Jurkat, Clone E6-1 (cell line): ENCODE results near the gene D2HGDH.
A peak's percentile ranks its signal among the peaks of the same experiment; 100 is the strongest.
"Not testable (repeated sequence)": the region's sequence is repeated elsewhere in the genome, so short reads cannot be mapped to it uniquely, and the experiment has no call there.

ENCODE experiments used
- DNase-seq: peaks from one replicate; pipeline ENCODE4 v3.0.0-alpha.2; 2011; ENCODE audit warnings: low read depth, low spot score
- H3K4me3 ChIP-seq: 2 replicates; pipeline ENCODE4 v1.5.1; 2011; ENCODE audit warnings: mild to moderate bottlenecking, low read length, control low read depth, moderate library complexity

The D2HGDH gene

DNA sequence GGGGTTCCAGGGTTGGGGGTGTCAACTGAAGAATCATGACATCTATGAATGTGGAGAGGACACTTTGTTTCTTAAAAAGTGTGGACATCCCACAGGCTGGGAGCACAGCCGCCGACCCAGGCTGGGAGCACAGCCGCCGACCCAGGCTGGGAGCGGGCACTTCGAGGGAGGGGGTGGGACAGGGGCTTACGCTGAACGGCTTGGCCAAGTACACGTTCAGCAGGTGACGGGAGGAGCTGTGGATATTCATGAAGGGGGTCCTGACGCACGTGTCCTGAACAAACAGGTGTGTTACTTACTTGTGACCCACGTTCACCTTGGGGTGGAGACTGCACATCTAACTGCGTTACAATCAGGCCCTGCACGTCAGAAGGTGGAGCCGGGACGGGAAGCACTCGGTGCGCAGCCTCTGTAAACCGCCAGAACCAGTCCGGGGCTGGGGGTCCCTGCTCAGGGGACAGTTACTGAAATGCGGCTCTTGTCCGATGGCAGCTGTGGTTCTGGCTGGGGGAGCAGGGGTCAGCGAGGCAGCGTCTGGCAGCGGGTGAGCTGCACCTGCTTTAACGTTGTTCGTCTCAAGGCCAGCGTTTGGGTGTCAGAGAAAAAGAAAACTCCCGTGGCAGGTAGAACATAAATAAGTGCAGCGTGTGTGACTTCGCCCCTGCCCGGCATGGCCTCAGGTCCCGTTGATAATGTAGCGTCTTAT lies 65.9 kb downstream of the D2HGDH start:
- H3K4me3 ChIP-seq, DNase-seq: not testable (repeated sequence)

GRCh38 chr2:241801611-241802420 lies 67.4 kb downstream of the D2HGDH start:
- no peak for DNase-seq
- no peak overlapping the region for H3K4me3 ChIP-seq

DNA sequence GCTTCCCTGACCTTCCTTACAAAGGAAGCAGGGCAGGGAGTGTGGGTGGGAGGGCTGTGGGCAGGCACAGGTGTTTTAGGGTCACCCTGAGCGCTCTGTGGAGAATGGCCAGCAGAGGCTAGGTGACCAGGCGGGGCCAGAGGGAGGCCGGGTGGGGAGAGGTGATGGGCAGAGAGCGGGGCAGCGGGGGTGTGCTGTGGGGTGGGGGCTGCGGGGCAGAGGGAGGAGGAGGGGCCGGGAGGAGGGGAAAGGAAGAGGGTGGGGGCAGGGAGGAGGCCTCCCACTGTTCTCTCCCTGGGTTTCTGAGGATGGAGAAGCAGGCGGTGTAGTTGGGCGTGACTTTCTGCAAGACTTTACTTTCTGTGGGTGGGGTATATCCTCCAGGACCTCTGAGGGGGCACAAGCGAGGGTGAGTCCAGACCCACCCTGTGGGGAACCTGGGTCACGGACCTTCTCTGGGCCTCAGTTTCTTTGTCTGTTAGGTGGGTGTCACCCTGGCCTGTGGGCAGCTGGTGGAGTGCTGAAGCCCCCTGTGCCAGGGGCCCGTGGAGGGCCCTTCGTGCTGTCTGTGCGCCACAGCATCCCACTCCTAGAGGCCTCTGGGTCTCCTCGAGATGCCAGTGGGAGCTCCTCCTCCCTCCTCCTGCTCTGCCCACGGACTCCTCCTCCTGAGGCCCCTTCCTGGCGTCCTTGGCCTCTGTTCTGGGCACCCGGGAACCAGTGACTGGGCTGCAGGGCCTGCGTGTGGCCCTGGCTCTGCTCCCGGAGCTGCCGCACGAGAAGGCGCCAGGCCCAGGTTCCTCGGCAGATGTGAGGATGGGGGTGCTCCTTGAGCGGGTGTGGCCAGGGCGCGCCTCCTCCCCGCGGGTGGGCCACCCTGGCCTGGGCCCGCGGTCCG lies 68.2 kb downstream of the D2HGDH start:
- DNase-seq = no peak
- H3K4me3 ChIP-seq = no peak overlapping the region

DNA sequence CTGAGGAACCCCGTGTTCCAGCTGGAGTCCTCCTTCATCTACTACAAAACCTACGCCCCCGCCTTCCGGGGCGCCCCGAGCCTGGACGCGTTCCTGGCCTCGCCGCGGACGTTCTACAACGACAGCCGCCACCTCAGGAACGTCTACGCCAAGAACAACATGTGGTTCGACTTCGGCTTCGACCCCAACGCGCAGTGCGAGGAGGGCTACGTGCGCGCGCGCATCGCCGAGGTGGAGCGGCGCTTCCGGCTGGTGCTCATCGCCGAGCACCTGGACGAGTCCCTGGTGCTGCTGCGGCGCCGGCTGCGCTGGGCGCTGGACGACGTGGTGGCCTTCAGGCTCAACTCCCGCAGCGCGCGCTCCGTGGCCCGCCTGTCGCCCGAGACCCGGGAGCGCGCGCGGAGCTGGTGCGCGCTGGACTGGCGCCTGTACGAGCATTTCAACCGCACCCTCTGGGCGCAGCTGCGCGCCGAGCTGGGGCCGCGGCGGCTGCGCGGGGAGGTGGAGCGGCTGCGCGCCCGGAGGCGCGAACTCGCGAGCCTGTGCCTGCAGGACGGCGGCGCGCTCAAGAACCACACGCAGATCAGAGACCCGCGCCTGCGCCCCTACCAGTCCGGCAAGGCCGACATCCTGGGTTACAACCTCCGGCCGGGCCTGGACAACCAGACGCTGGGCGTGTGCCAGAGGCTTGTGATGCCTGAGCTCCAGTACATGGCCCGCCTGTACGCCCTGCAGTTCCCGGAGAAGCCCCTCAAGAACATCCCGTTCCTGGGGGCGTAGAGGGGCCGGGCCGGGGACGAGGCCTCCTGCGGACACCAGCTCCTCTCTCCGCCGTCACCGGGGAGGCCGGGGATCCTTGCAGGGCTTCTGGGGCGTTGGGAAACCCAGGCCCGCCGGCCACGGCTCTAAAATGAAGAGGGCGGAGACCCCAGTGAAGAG lies 69.2 kb downstream of the D2HGDH start:
- DNase-seq = peak; percentile 47
- peak overlapping the region; percentile 41 for H3K4me3 ChIP-seq

- H3K4me3 ChIP-seq = peak overlapping the region; percentile 41
- no peak for DNase-seq
Measured at GRCh38 chr2:241804326-241805229, 70.1 kb downstream of the D2HGDH start.

DNA sequence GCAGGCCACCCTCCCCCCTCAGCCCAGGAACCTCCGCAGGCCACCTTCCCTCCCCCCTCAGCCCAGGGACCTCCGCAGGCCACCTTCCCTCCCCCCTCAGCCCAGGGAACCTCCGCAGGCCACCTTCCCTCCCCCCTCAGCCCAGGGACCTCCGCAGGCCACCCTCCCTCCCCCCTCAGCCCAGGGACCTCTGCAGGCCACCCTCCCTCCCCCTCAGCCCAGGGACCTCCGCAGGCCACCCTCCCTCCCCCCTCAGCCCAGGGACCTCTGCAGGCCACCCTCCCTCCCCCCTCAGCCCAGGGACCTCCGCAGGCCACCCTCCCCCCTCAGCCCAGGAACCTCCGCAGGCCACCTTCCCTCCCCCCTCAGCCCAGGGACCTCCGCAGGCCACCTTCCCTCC lies 71.8 kb downstream of the D2HGDH start:
- not testable (repeated sequence) for H3K4me3 ChIP-seq, DNase-seq

GRCh38 chr2:241808051-241808720 lies 73.8 kb downstream of the D2HGDH start:
- DNase-seq = no peak
- no peak overlapping the region for H3K4me3 ChIP-seq

GRCh38 chr2:241808721-241809382 lies 74.4 kb downstream of the D2HGDH start, which contains the start of gene NEU4:
TSS of gene NEU4 (plus strand) at chr2:241809193. CDS start at chr2:241814485, 5,292 bp downstream.
- DNase-seq = no peak
- no peak within 1 kb of the TSS for H3K4me3 ChIP-seq

GRCh38 chr2:241809383-241810306 lies 75.2 kb downstream of the D2HGDH start:
- H3K4me3 ChIP-seq = no peak overlapping the region
- DNase-seq = no peak

GRCh38 chr2:241810307-241811200 lies 76.1 kb downstream of the D2HGDH start:
- no peak for DNase-seq

DNA sequence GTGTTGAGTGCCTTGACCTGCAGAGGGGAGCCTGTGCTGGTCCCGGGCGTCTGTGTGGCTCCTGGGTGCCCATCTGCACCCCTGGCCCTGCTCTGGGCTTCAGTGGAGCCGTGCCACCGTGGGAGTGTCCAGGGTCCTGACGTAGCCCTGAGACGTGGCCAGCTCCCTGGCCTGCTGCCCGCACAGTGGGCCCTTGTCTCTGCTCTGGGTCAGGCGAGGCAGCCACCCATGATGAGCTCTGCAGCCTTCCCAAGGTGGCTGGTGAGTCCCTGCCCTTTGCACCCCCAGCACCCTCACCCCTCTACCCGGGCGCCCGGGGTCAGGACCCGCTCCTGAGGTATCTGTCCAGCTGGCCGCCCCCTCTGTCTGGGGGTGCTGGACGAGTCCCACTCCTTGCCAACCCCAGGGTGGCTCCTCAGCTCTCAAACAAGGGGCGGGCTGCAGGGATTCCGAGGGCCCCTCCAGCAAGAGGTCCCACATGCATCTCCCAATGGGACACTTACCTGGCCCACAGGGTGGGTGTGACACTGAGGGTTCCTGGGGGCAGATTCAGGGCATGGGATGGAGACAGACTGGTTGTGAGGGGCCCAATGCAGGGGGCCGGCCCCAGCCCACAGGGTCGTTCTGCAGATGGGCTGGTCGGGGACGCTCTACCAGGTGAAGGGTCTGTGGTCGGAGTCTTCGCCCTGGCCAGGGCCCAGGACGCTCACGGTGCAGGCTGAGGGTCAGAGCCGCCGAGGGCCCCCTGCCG lies 76.9 kb downstream of the D2HGDH start:
- DNase-seq = no peak
- H3K4me3 ChIP-seq = no peak overlapping the region

More at GRCh38 chr2:241810307-241811200, 76.1 kb downstream of the D2HGDH start:
- H3K4me3 ChIP-seq = no peak overlapping the region

DNA sequence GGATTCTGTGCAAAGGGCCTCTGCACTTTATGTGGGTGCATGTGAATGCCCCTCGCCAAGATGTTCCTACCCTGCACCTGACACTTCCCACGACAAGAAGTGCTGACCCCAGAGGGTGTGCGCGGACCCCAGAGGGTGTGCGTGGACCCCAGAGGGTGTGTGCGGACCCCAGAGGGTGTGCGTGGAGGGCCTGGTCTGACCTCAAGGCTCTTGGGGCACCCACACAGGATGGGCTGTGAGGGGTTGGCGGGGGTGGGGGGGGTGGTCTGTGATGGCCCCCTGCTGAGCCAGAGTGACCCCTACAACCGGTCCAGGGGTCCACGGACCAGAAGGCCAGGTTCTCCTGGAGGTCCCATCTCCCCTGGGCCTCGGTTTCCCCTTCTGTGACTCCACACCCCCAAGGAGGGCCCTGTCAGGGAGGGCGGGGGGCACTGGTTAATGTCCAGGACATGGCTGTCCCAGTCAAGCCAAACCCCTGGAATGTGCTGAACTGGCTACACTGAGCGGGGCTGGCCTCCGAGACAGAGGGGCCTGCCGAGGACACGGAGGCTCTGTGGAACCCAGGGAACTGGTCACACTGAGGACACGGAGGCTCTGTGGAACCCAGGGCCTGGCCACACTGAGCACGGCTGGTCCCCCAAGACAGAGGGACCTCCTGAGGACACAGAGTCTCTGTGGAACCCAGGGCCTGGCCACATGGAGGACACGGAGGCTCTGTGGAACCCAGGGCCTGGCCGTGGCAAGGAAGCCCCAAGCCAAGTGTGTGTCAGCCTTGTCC lies 77.7 kb downstream of the D2HGDH start:
- H3K4me3 ChIP-seq = no peak overlapping the region
- DNase-seq = no peak
